ENCODE data around the gene SIGLEC6.
"Not testable (repeated sequence)": the region's sequence is repeated elsewhere in the genome, so short reads cannot be mapped to it uniquely, and the experiment has no call there.

Gene SIGLEC6

DNA sequence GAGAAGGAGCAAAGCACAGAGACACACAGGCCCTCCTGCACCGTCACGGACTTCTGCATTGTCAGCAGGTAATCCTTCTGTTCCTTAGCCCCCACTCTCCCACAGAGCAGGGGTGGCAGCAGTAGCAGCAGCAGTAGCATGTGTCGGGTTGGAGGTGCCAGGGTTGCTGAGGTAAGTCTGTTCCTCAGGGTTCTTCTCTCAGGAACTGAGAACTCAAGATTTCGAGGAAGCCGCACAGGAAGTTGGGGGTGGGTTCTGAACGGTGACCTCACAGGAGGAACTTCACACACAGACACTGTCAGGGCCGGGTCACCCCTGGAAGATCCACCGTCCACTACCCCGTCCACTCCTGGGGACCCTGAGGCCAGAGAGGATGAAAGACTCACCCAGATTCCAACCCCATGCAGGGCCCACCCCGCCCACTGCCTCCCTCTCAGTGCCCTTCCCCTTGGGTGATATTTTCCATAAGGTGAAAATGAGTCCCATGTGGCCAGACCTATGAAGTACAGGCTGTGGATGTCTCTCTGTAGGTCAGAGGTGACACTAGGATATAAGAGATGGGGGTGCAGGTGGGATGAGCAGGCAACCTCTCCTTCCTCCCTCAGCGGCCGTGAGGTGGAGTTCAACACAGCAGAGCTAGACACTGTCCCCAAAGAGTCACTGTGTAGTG is 29.7 kb downstream of the SIGLEC6 start, which contains the start of gene SIGLEC12:
SIGLEC12 (minus strand) TSS at position 207 of the 670 bp plus-strand sequence; CDS start at position 140, 67 bp downstream.
- H3K4me3 ChIP-seq (ENCODE audit: low read depth in 1 of 2, low read length in 1 of 2) = peak within 1 kb of the TSS in 1 of 2 experiments; percentile 19
- H3K27ac ChIP-seq = peak within 1 kb of the TSS; percentile 60
- no peaks in the 10 kb centered on the region for H3K27me3 ChIP-seq
- no peaks in the 10 kb centered on the region for H3K9me3 ChIP-seq
- H3K36me3 ChIP-seq = no peaks in the 10 kb centered on the region
- TF ChIP-seq, protein P1, sequence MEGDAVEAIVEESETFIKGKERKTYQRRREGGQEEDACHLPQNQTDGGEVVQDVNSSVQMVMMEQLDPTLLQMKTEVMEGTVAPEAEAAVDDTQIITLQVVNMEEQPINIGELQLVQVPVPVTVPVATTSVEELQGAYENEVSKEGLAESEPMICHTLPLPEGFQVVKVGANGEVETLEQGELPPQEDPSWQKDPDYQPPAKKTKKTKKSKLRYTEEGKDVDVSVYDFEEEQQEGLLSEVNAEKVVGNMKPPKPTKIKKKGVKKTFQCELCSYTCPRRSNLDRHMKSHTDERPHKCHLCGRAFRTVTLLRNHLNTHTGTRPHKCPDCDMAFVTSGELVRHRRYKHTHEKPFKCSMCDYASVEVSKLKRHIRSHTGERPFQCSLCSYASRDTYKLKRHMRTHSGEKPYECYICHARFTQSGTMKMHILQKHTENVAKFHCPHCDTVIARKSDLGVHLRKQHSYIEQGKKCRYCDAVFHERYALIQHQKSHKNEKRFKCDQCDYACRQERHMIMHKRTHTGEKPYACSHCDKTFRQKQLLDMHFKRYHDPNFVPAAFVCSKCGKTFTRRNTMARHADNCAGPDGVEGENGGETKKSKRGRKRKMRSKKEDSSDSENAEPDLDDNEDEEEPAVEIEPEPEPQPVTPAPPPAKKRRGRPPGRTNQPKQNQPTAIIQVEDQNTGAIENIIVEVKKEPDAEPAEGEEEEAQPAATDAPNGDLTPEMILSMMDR (IDR thresholded peaks at IDR 0.05) = peak; percentile 19
- peaks cover 26 to 27% of the 10 kb centered on the region in 2 experiments for H3K4me1 ChIP-seq (ENCODE audit: control insufficient read depth in 1 of 2, insufficient read depth in 1 of 2, low read depth in 1 of 2, low read length in 1 of 2)

DNA sequence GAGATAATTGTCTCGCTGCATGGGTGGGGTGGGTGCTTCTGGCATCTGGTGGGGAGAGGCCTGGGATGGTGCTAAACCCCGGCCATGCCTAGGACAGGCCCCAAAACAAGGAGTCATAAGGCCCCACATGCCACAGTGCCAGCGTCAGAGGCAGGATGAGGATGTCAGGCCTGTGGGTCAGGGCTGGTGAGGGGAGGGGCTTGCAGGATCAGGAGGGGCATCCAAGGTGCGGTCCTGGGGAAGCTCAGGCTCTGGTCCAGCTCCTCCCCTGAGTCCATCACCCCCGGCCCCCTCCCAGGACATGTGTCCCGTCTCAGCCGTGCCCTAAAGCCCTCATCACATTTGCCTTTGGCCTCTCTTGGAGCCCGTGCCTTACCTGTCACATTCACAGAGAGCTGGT is 30.5 kb downstream of the SIGLEC6 start:
- H3K27me3 ChIP-seq; H3K9me3 ChIP-seq; H3K36me3 ChIP-seq; H3K27ac ChIP-seq; H3K4me3 ChIP-seq (ENCODE audit: low read depth in 1 of 2, low read length in 1 of 2): not testable (repeated sequence)
- H3K4me1 ChIP-seq (ENCODE audit: control insufficient read depth in 1 of 2, insufficient read depth in 1 of 2, low read depth in 1 of 2, low read length in 1 of 2) = peaks cover 26 to 27% of the 10 kb centered on the region in 2 experiments

DNA sequence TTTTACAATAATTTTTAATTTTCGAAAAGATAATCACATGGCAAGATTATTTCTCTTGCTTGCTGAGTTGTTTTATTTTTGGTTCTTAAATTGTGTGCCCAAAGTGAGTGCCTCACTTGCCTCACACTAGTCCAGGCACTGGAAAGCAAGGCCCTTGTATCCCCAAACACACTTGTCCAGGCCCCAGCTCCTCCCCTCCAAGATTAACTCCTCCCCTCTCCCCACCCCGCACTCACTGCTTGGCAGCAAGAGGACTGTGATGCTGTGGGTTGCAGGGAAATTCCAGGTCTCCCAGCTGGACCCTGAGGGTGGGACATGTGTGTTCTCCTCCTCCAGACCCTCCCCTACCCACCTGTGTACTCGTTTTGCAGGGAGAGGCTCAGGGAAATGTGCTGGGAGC is 33.8 kb downstream of the SIGLEC6 start:
- TF ChIP-seq, protein P1 (IDR thresholded peaks at IDR 0.05) = no peak
- no peak overlapping the region for H3K27ac ChIP-seq
- H3K36me3 ChIP-seq = no peaks in the 10 kb centered on the region
- H3K9me3 ChIP-seq = no peaks in the 10 kb centered on the region
- peaks cover 16 to 22% of the 10 kb centered on the region in 2 experiments for H3K4me1 ChIP-seq (ENCODE audit: control insufficient read depth in 1 of 2, insufficient read depth in 1 of 2, low read depth in 1 of 2, low read length in 1 of 2)
- no peak overlapping the region for H3K4me3 ChIP-seq (ENCODE audit: low read depth in 1 of 2, low read length in 1 of 2)
- no peaks in the 10 kb centered on the region for H3K27me3 ChIP-seq

DNA sequence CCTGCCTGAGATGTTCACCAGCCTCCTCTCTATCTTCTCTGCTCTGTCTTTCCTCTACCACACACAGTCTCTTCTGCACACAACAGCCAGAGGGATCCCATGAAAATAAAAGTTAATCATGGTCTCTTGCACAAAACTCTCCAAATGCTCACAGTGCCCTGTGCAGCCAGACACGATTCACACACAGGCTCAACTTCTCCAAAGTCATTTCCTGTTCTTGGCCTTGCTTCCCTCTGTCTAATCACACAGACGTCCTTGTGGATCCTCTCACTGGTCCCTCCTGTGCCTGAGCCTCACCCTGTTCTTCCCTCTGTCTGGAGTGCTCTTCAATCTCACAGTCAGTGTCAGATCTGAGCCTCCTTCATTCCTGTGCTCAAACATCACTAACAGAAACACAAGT is 37.7 kb downstream of the SIGLEC6 start:
- TF ChIP-seq, protein P1 (IDR thresholded peaks at IDR 0.05) = no peak
- H3K4me3 ChIP-seq (ENCODE audit: low read depth in 1 of 2, low read length in 1 of 2) = no peak overlapping the region

DNA sequence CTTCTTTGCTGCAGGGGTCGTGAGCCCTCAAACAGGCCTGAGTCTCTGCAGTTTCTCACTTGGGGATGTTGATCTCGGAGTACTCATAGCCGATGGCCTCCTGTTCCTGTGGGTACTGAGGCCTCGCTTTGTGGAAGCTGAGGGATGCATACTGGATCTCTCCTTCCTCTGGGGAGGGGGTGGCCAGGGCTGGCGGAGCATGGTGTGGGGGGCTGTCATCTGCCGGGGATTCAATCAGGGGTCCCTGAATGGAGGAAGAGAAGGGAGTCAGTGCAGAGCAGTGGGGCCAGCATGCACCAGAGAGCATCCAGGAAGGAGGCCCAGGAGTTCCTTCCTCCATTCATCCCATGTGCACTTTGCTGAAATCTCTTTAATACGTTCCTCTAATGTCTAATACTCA is 39.9 kb downstream of the SIGLEC6 start:
- no peaks in the 10 kb centered on the region for H3K36me3 ChIP-seq
- H3K4me1 ChIP-seq (ENCODE audit: control insufficient read depth in 1 of 2, insufficient read depth in 1 of 2, low read depth in 1 of 2, low read length in 1 of 2) = peaks cover 0 to 5% of the 10 kb centered on the region in 2 experiments
- no peaks in the 10 kb centered on the region for H3K27me3 ChIP-seq
- TF ChIP-seq, protein P1 (IDR thresholded peaks at IDR 0.05) = no peak
- no peak overlapping the region for H3K4me3 ChIP-seq (ENCODE audit: low read depth in 1 of 2, low read length in 1 of 2)
- H3K27ac ChIP-seq = no peak overlapping the region
- no peaks in the 10 kb centered on the region for H3K9me3 ChIP-seq

More for the DNA sequence above, 37.7 kb downstream of the SIGLEC6 start:
- Histone ChIP-seq H3K27ac (no peak overlapping the region), H3K27me3 (no peaks in the 10 kb centered on the region), H3K36me3 (no peaks in the 10 kb centered on the region), H3K9me3 (no peaks in the 10 kb centered on the region), H3K4me1 (ENCODE audit: control insufficient read depth in 1 of 2, insufficient read depth in 1 of 2, low read depth in 1 of 2, low read length in 1 of 2) (peaks cover 0 to 5% of the 10 kb centered on the region in 2 experiments)

DNA sequence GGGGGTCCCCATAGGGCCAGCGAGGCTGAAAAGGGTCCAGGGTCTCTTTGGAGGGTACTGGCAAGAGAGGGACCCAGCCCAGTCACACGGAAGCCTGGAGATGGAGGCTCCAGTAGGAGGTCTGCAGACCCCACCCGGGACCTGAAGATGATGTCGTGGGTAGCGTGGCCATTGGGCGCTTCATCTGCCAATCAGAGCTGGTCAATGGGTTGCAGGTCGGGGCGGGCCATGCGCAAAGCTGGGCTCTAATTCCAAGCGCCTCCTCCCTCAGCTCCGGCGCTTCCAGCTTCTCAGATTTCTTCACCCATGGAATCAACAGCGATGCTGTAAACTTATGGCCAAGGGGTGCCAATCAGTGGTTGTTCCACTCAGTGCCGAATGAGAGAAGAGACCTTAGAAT is 40.8 kb downstream of the SIGLEC6 start:
- Histone ChIP-seq H3K27me3 (peaks cover 2% of the 10 kb centered on the region), H3K4me3 (ENCODE audit: low read depth in 1 of 2, low read length in 1 of 2) (no peak overlapping the region), H3K27ac (no peak overlapping the region), H3K36me3 (no peaks in the 10 kb centered on the region), H3K4me1 (ENCODE audit: control insufficient read depth in 1 of 2, insufficient read depth in 1 of 2, low read depth in 1 of 2, low read length in 1 of 2) (peaks cover 0 to 5% of the 10 kb centered on the region in 2 experiments), H3K9me3 (no peaks in the 10 kb centered on the region)
- TF ChIP-seq, protein P1 (IDR thresholded peaks at IDR 0.05) = no peak

Measured in neutrophil (primary cell).